Endothelial cell of umbilical vein (primary cell): ENCODE data around the gene KRTAP10-1.

Experiments
- CTCF ChIP-seq, 2 donors: IDR thresholded peaks; 1 replicate in 1 of 2; 2 replicates in 1 of 2; pipeline ENCODE4 v1.5.1; 2011; ENCODE audit warnings: low read length in 2 of 2, mild to moderate bottlenecking in 2 of 2, moderate library complexity in 2 of 2, control low read depth in 1 of 2, inconsistent platforms in 1 of 2, low read depth in 1 of 2; ENCODE audit not compliant: insufficient read depth in 1 of 2; ENCODE audit errors: extremely low read depth in 1 of 2
- EZH2 ChIP-seq: IDR thresholded peaks from 2 replicates; pipeline ENCODE4 v1.6.1; 2012; ENCODE audit warnings: borderline replicate concordance, low read depth, mild to moderate bottlenecking, moderate library complexity, low read length, inconsistent platforms; ENCODE audit not compliant: severe bottlenecking
- GATA2 ChIP-seq: IDR thresholded peaks from 2 replicates; pipeline ENCODE4 v1.7.0; 2011; ENCODE audit warnings: low read depth, mild to moderate bottlenecking, moderate library complexity, mixed read lengths, low read length; ENCODE audit not compliant: insufficient read length, insufficient read depth
- POLR2A ChIP-seq: IDR thresholded peaks from 2 replicates; pipeline ENCODE4 v1.6.1; 2012; ENCODE audit warnings: low read depth, mild to moderate bottlenecking, control low read depth, low read length
- POLR2AphosphoS5 ChIP-seq: IDR thresholded peaks from 2 replicates; pipeline ENCODE4 v1.6.1; 2012; ENCODE audit warnings: low read depth, mild to moderate bottlenecking, control low read depth, low read length, moderate library complexity; ENCODE audit not compliant: insufficient read depth
- TF ChIP-seq, protein P1 (sequence below): IDR thresholded peaks from 2 replicates; pipeline ENCODE4 v1.6.1; 2011; ENCODE audit not compliant: insufficient read depth, insufficient read length

- TF ChIP-seq POLR2AphosphoS5 (no peak), POLR2A (no peak), CTCF (IDR thresholded peaks at IDR 0.05; ENCODE audit: extremely low read depth in 1 of 2, insufficient read depth in 1 of 2, low read depth in 1 of 2, low read length in 2 of 2) (no peak), EZH2 (no peak), GATA2 (no peak)
- TF ChIP-seq, protein P1, sequence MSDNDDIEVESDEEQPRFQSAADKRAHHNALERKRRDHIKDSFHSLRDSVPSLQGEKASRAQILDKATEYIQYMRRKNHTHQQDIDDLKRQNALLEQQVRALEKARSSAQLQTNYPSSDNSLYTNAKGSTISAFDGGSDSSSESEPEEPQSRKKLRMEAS = no peak
These were observed 41.2 kb upstream of the KRTAP10-1 start for GRCh38 chr21:44581158-44581557.
